ENCODE measurements around the gene LAMA2. TPM values are rescaled to one million over a fixed set of nuclear protein-coding genes. Genes with fewer than 3 reads are reported as not detected.

The LAMA2 gene
- polyA plus RNA-seq, 1 of the 3 experiments (the other 2 are of a cell fraction), result 0.92 TPM

GRCh38 chr6:129262661-129263060, 379.7 kb downstream of the LAMA2 start:
- WGBS (ENCODE audit: low lambda C conversion rate), result 0% methylated on average over 1 of the region's 1 CpG
- CTCF ChIA-PET, result no interaction called here

DNA sequence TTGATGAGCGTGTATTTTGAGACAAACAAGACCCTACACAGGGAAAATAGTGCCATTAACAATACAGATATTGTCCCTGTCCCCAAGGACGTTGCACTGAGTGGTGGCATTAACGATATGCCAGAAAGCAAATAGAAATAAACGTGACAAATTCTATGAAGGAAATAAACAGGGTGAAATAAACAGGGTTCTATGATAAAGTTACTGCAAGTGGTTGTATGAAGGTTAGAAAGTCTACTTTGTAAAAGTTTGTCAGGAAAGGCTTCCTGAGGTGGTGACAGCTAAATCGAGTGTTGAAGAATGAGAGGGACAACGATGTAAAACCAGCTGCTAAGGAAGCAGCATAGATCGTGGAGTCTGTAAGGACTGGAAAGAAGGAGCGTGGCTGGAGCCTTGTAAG, 380.2 kb downstream of the LAMA2 start:
- Histone ChIP-seq H3K4me3 (ENCODE audit: low read depth in 2 of 2, low read length in 1 of 2) (no peak overlapping the region), H3K79me2 (ENCODE audit: insufficient read depth) (no peaks in the 10 kb centered on the region), H3K27me3 (ENCODE audit: insufficient read depth) (peaks cover 8% of the 10 kb centered on the region; the same call in 1 of the 2 replicates), H3K27ac (ENCODE audit: low read depth in 2 of 2, low read length in 1 of 2) (no peak overlapping the region), H4K20me1 (ENCODE audit: insufficient read depth) (no peaks in the 10 kb centered on the region), H3K9ac (no peak overlapping the region), H3K4me1 (ENCODE audit: control insufficient read depth in 1 of 2, insufficient read depth in 2 of 2, low read depth in 1 of 2, low read length in 1 of 2) (no peaks in the 10 kb centered on the region; a peak in 1 of 4 replicates), H2AFZ (ENCODE audit: low read depth) (no peak overlapping the region), H3K9me2 (no peaks in the 10 kb centered on the region), H3F3A (replicated peaks; ENCODE audit: insufficient read depth) (no peaks in the 10 kb centered on the region), H3K4me2 (no peak overlapping the region), H3K36me3 (replicated peaks in 1 of 2; ENCODE audit: control insufficient read depth in 1 of 2, insufficient read depth in 2 of 2, low read length in 1 of 2) (no peaks in the 10 kb centered on the region), H3K9me3 (no peaks in the 10 kb centered on the region)
- POLR2A ChIA-PET, result no interaction called here
- DNase-seq, result no peak
- CTCF ChIA-PET, result no interaction called here
- 7% methylated on average over 8 of the region's 8 CpGs for WGBS (ENCODE audit: low lambda C conversion rate)
- TF ChIP-seq, protein P1, sequence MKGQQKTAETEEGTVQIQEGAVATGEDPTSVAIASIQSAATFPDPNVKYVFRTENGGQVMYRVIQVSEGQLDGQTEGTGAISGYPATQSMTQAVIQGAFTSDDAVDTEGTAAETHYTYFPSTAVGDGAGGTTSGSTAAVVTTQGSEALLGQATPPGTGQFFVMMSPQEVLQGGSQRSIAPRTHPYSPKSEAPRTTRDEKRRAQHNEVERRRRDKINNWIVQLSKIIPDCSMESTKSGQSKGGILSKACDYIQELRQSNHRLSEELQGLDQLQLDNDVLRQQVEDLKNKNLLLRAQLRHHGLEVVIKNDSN (IDR thresholded peaks at IDR 0.05; ENCODE audit: borderline replicate concordance, low read depth), result no peak
- TF ChIP-seq TEAD4 (IDR thresholded peaks at IDR 0.05; ENCODE audit: borderline replicate concordance, insufficient read depth) (no peak), GABPA (IDR thresholded peaks at IDR 0.05; ENCODE audit: low read depth) (no peak), SIN3A (IDR thresholded peaks at IDR 0.05; ENCODE audit: borderline replicate concordance, low read depth, low read length) (no peak), REST (IDR thresholded peaks at IDR 0.05; ENCODE audit: low read depth, low read length) (no peak), EZH2phosphoT487 (IDR thresholded peaks at IDR 0.05; ENCODE audit: borderline replicate concordance, low read depth) (no peak), TAF1 (IDR thresholded peaks at IDR 0.05; ENCODE audit: borderline replicate concordance, low read depth, low read length) (no peak), SMC3 (IDR thresholded peaks at IDR 0.05; ENCODE audit: low read depth, low read length) (no peak), RFX5 (IDR thresholded peaks at IDR 0.05; ENCODE audit: low read length) (no peak)
- TF ChIP-seq, protein P2, sequence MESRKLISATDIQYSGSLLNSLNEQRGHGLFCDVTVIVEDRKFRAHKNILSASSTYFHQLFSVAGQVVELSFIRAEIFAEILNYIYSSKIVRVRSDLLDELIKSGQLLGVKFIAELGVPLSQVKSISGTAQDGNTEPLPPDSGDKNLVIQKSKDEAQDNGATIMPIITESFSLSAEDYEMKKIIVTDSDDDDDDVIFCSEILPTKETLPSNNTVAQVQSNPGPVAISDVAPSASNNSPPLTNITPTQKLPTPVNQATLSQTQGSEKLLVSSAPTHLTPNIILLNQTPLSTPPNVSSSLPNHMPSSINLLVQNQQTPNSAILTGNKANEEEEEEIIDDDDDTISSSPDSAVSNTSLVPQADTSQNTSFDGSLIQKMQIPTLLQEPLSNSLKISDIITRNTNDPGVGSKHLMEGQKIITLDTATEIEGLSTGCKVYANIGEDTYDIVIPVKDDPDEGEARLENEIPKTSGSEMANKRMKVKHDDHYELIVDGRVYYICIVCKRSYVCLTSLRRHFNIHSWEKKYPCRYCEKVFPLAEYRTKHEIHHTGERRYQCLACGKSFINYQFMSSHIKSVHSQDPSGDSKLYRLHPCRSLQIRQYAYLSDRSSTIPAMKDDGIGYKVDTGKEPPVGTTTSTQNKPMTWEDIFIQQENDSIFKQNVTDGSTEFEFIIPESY (IDR thresholded peaks at IDR 0.05; ENCODE audit: borderline replicate concordance, low read depth), result no peak

More at GRCh38 chr6:129262661-129263060, 379.7 kb downstream of the LAMA2 start:
- no peak overlapping the region for H3K4me3 ChIP-seq (ENCODE audit: low read depth in 2 of 2, low read length in 1 of 2)
- peaks cover 8% of the 10 kb centered on the region; the same call in 1 of the 2 replicates for H3K27me3 ChIP-seq (ENCODE audit: insufficient read depth)
- H3K36me3 ChIP-seq (replicated peaks in 1 of 2; ENCODE audit: control insufficient read depth in 1 of 2, insufficient read depth in 2 of 2, low read length in 1 of 2), result no peaks in the 10 kb centered on the region
- H2AFZ ChIP-seq (ENCODE audit: low read depth), result no peak overlapping the region
- no peak overlapping the region for H3K4me2 ChIP-seq
- no peaks in the 10 kb centered on the region for H3K9me3 ChIP-seq
- DNase-seq, result no peak
- no peak overlapping the region for H3K27ac ChIP-seq (ENCODE audit: low read depth in 2 of 2, low read length in 1 of 2)
- H3K9ac ChIP-seq, result no peak overlapping the region
- H3F3A ChIP-seq (replicated peaks; ENCODE audit: insufficient read depth), result no peaks in the 10 kb centered on the region
- no peaks in the 10 kb centered on the region for H3K9me2 ChIP-seq
- H3K4me1 ChIP-seq (ENCODE audit: control insufficient read depth in 1 of 2, insufficient read depth in 2 of 2, low read depth in 1 of 2, low read length in 1 of 2), result no peaks in the 10 kb centered on the region; a peak in 1 of 4 replicates
- POLR2A ChIA-PET, result no interaction called here
- H3K79me2 ChIP-seq (ENCODE audit: insufficient read depth), result no peaks in the 10 kb centered on the region
- TF ChIP-seq TCF12 (IDR thresholded peaks at IDR 0.05) (no peak), FOXM1 (IDR thresholded peaks at IDR 0.05; ENCODE audit: low read depth) (no peak), REST (IDR thresholded peaks at IDR 0.05; ENCODE audit: low read depth, low read length) (no peak)
- no peaks in the 10 kb centered on the region for H4K20me1 ChIP-seq (ENCODE audit: insufficient read depth)

All from SK-N-SH (cell line).